GM19240 (cell line): ENCODE measurements around the gene HIPK3.
A peak's percentile ranks its signal among the peaks of the same experiment; 100 is the strongest.
"Not testable (repeated sequence)": the region's sequence is repeated elsewhere in the genome, so short reads cannot be mapped to it uniquely, and the experiment has no call there.

Experiments
- DNase-seq: peaks from one replicate; pipeline ENCODE4 v3.0.0; 2011; ENCODE audit warnings: low spot score; ENCODE audit not compliant: insufficient read length

The HIPK3 gene

GRCh38 chr11:33258631-33259205, 1.5 kb downstream of the HIPK3 start:
- no peak for DNase-seq

GRCh38 chr11:33259869-33260268, 2.7 kb downstream of the HIPK3 start:
- DNase-seq: no peak

- not testable (repeated sequence) for DNase-seq
Observed at GRCh38 chr11:33261350-33261749, 4.2 kb downstream of the HIPK3 start.

GRCh38 chr11:33262011-33262645, 4.9 kb downstream of the HIPK3 start:
- DNase-seq: no peak

GRCh38 chr11:33263549-33263948, 6.4 kb downstream of the HIPK3 start:
- DNase-seq: no peak

- no peak for DNase-seq
Observed at GRCh38 chr11:33264926-33265325, 7.7 kb downstream of the HIPK3 start.

GRCh38 chr11:33266393-33267215, 9.4 kb downstream of the HIPK3 start:
- no peak for DNase-seq

GRCh38 chr11:33268945-33269540, 11.9 kb downstream of the HIPK3 start:
- DNase-seq: no peak

- no peak for DNase-seq
Observed at GRCh38 chr11:33269822-33270221, 12.6 kb downstream of the HIPK3 start.

GRCh38 chr11:33271059-33271458, 13.9 kb downstream of the HIPK3 start:
- DNase-seq: no peak

GRCh38 chr11:33272338-33273107, 15.3 kb downstream of the HIPK3 start:
- DNase-seq: no peak

GRCh38 chr11:33273656-33274055, 16.5 kb downstream of the HIPK3 start:
- no peak for DNase-seq

- no peak for DNase-seq
Observed at GRCh38 chr11:33280411-33280810, 23.2 kb downstream of the HIPK3 start.

GRCh38 chr11:33281758-33282157, 24.6 kb downstream of the HIPK3 start:
- DNase-seq: no peak

GRCh38 chr11:33284818-33285217, 27.6 kb downstream of the HIPK3 start:
- no peak for DNase-seq

GRCh38 chr11:33290319-33290718, 33.1 kb downstream of the HIPK3 start:
- no peak for DNase-seq

GRCh38 chr11:33291004-33291777, 34.0 kb downstream of the HIPK3 start:
- DNase-seq: peak; percentile 8

- no peak for DNase-seq
Observed at GRCh38 chr11:33292311-33292710, 35.1 kb downstream of the HIPK3 start.

GRCh38 chr11:33294224-33294623, 37.0 kb downstream of the HIPK3 start:
- no peak for DNase-seq

- no peak for DNase-seq
Observed at GRCh38 chr11:33294797-33295196, 37.6 kb downstream of the HIPK3 start.

GRCh38 chr11:33296695-33297094, 39.5 kb downstream of the HIPK3 start:
- DNase-seq: no peak
